ENCODE data around the gene ACTRT2.

ACTRT2 gene

GRCh38 chr1:2983706-2984398, 37.4 kb upstream of the ACTRT2 start:
- FAIRE-seq: no peak

- no peak for FAIRE-seq
These were observed 36.7 kb upstream of the ACTRT2 start for GRCh38 chr1:2984399-2985061.

GRCh38 chr1:2985067-2985561, 36.2 kb upstream of the ACTRT2 start:
- no peak for FAIRE-seq

- no peak for FAIRE-seq
These were observed 35.3 kb upstream of the ACTRT2 start for GRCh38 chr1:2985694-2986548.

GRCh38 chr1:2986549-2987305, 34.5 kb upstream of the ACTRT2 start:
- no peak for FAIRE-seq

- no peak for FAIRE-seq
These were observed 33.5 kb upstream of the ACTRT2 start for GRCh38 chr1:2987773-2988172.

- FAIRE-seq: no peak
These were observed 33.0 kb upstream of the ACTRT2 start for GRCh38 chr1:2988256-2988655.

- no peak for FAIRE-seq
These were observed 32.1 kb upstream of the ACTRT2 start for GRCh38 chr1:2989185-2989584.

- no peak for FAIRE-seq
These were observed 31.3 kb upstream of the ACTRT2 start for GRCh38 chr1:2989976-2990375.

GRCh38 chr1:2990376-2991115, 30.7 kb upstream of the ACTRT2 start:
- FAIRE-seq: no peak

GRCh38 chr1:2991753-2992495, 29.3 kb upstream of the ACTRT2 start:
- no peak for FAIRE-seq

GRCh38 chr1:2998503-2999100, 22.7 kb upstream of the ACTRT2 start:
- no peak for FAIRE-seq

GRCh38 chr1:2999138-2999537, 22.1 kb upstream of the ACTRT2 start:
- FAIRE-seq: no peak

GRCh38 chr1:2999571-2999970, 21.7 kb upstream of the ACTRT2 start:
- no peak for FAIRE-seq

- FAIRE-seq: no peak
These were observed 21.1 kb upstream of the ACTRT2 start for GRCh38 chr1:3000214-3000613.

GRCh38 chr1:3000671-3001470, 20.4 kb upstream of the ACTRT2 start:
- FAIRE-seq: no peak

GRCh38 chr1:3001471-3002348, 19.6 kb upstream of the ACTRT2 start:
- no peak for FAIRE-seq

- no peak for FAIRE-seq
These were observed 18.8 kb upstream of the ACTRT2 start for GRCh38 chr1:3002349-3003038.

All from islet of Langerhans (tissue), 1 donor.